SK-N-SH (cell line): Measurements from ENCODE around the gene ZNF584. TPM values are rescaled to one million over a fixed set of nuclear protein-coding genes. Genes with fewer than 3 reads are reported as not detected.

ENCODE experiments used
- CTCF ChIA-PET: fragments of 300-600, 350-600 bp; formaldehyde crosslinking; extraction: SDS; loops from one replicate; lab custom pipeline; 2021; lab: Yijun Ruan, JAX
- POLR2A ChIA-PET: fragments of 350-600 bp; sonication (Branson Sonifier 250); formaldehyde crosslinking; extraction: SDS; loops from one replicate; lab custom pipeline; 2020; ENCODE audit warnings: antibody characterized with exemption, inconsistent platforms; lab: Yijun Ruan, JAX
- DNase-seq: peaks from one replicate; pipeline ENCODE4 v3.0.0; 2012
- H2AFZ ChIP-seq: fragments of 200-600 bp; sonication (generic); 2 replicates; pipeline ENCODE4 v1.8.1; 2016; ENCODE audit warnings: antibody characterized with exemption, mild to moderate bottlenecking, low read depth
- H3F3A ChIP-seq: fragments of 200-600 bp; sonication (generic); replicated peaks from 2 replicates; pipeline ENCODE3; 2016; ENCODE audit warnings: antibody characterized with exemption, mild to moderate bottlenecking; ENCODE audit not compliant: insufficient read depth
- H3K27ac ChIP-seq, 2 experiments: fragments of 200-500 bp in 1 of 2; fragments of 200-600 bp in 1 of 2; sonication (Bioruptor generic) in 1 of 2; sonication (generic), shearing (Covaris generic) in 1 of 2; 2 replicates each; pipeline versions ENCODE4 v1.5.1 to v1.6.1; 2014 to 2016; ENCODE audit warnings: low read depth in 2 of 2, inconsistent platforms in 1 of 2, low read length in 1 of 2, mild to moderate bottlenecking in 1 of 2, mixed read lengths in 1 of 2
- H3K27me3 ChIP-seq: fragments of 200-600 bp; sonication (generic), shearing (Covaris generic); 2 replicates; pipeline ENCODE4 v1.6.1; 2016; ENCODE audit warnings: mixed run types; ENCODE audit not compliant: insufficient read depth
- H3K36me3 ChIP-seq, 2 experiments: fragments of 200-500 bp in 1 of 2; fragments of 200-600 bp in 1 of 2; sonication (Bioruptor generic) in 1 of 2; sonication (generic) in 1 of 2; replicated peaks in 1 of 2; 2 replicates each; pipeline versions ENCODE3 to v1.5.1; 2014 to 2016; ENCODE audit warnings: low read length in 1 of 2, mild to moderate bottlenecking in 1 of 2; ENCODE audit not compliant: insufficient read depth in 2 of 2, control insufficient read depth in 1 of 2
- H3K4me1 ChIP-seq, 2 experiments: fragments of 200-500 bp in 1 of 2; fragments of 200-600 bp in 1 of 2; sonication (Bioruptor generic) in 1 of 2; sonication (generic), shearing (Covaris generic) in 1 of 2; 2 replicates each; pipeline versions ENCODE4 v1.5.1 to v1.6.1; 2014 to 2016; ENCODE audit warnings: low read depth in 1 of 2, low read length in 1 of 2, mixed run types in 1 of 2; ENCODE audit not compliant: insufficient read depth in 2 of 2, control insufficient read depth in 1 of 2
- H3K4me2 ChIP-seq: fragments of 200-600 bp; sonication (generic), shearing (Covaris generic); 2 replicates; pipeline ENCODE4 v1.6.1; 2017; ENCODE audit warnings: mixed run types
- H3K4me3 ChIP-seq, 2 experiments: fragments of 200-500 bp in 1 of 2; fragments of 200-600 bp in 1 of 2; sonication (Bioruptor generic) in 1 of 2; sonication (generic), shearing (Covaris generic) in 1 of 2; 2 replicates each; pipeline versions ENCODE4 v1.5.1 to v1.8.1; 2014 to 2016; ENCODE audit warnings: low read depth in 2 of 2, inconsistent platforms in 1 of 2, low read length in 1 of 2, mild to moderate bottlenecking in 1 of 2, mixed read lengths in 1 of 2, moderate library complexity in 1 of 2
- H3K79me2 ChIP-seq: fragments of 200-600 bp; sonication (generic); 2 replicates; pipeline ENCODE4 v1.8.1; 2017; ENCODE audit warnings: mild to moderate bottlenecking; ENCODE audit not compliant: insufficient read depth
- H3K9ac ChIP-seq: fragments of 200-600 bp; sonication (generic); 2 replicates; pipeline ENCODE4 v1.6.1; 2017; ENCODE audit warnings: mixed run types
- H3K9me2 ChIP-seq: fragments of 200-600 bp; sonication (generic); 2 replicates; pipeline ENCODE4 v1.6.1; 2017; ENCODE audit warnings: mixed run types
- H3K9me3 ChIP-seq: fragments of 200-600 bp; sonication (generic); 2 replicates; pipeline ENCODE4 v1.6.1; 2017; ENCODE audit warnings: mixed run types, mild to moderate bottlenecking, moderate library complexity
- H4K20me1 ChIP-seq: fragments of 200-600 bp; sonication (generic); 2 replicates; pipeline ENCODE4 v1.6.1; 2017; ENCODE audit warnings: mild to moderate bottlenecking, mixed run types; ENCODE audit not compliant: insufficient read depth
- CHD2 ChIP-seq: fragments of 150-350 bp; IDR thresholded peaks from 2 replicates; pipeline ENCODE4 v1.6.1; 2018; ENCODE audit warnings: low read length; ENCODE audit not compliant: partially characterized antibody
- CTCF ChIP-seq: fragments of 200-600 bp; sonication (generic); IDR thresholded peaks from 2 replicates; pipeline ENCODE4 v1.6.1; 2017; ENCODE audit warnings: antibody characterized with exemption, mild to moderate bottlenecking, moderate library complexity
- FOSL2 ChIP-seq: IDR thresholded peaks from 2 replicates; pipeline ENCODE4 v1.4.0; 2012; ENCODE audit warnings: low read depth, mild to moderate bottlenecking, moderate library complexity, borderline replicate concordance
- IRF3 ChIP-seq: fragments of 150-350 bp; IDR thresholded peaks from 2 replicates; pipeline ENCODE4 v1.6.1; 2016; ENCODE audit warnings: mild to moderate bottlenecking, low read depth, low read length
- MAX ChIP-seq: IDR thresholded peaks from 2 replicates; pipeline ENCODE4 v1.4.0; 2012; ENCODE audit warnings: low read depth
- MXI1 ChIP-seq: IDR thresholded peaks from 2 replicates; pipeline ENCODE4 v1.6.1; 2012; ENCODE audit warnings: mild to moderate bottlenecking, low read depth, low read length, improper control_type of control experiment
- NFIC ChIP-seq: IDR thresholded peaks from 2 replicates; pipeline ENCODE4 v1.4.0; 2012; ENCODE audit warnings: borderline replicate concordance
- NRF1 ChIP-seq: IDR thresholded peaks from 2 replicates; pipeline ENCODE4 v1.6.1; 2012; ENCODE audit warnings: low read depth, mild to moderate bottlenecking, low read length
- RAD21 ChIP-seq: IDR thresholded peaks from 2 replicates; pipeline ENCODE4 v1.6.1; 2012; ENCODE audit warnings: mild to moderate bottlenecking, low read length
- RCOR1 ChIP-seq: fragments of 150-350 bp; IDR thresholded peaks from 2 replicates; pipeline ENCODE4 v1.6.1; 2017; ENCODE audit warnings: antibody characterized with exemption, low read length
- REST ChIP-seq: IDR thresholded peaks from 2 replicates; pipeline ENCODE4 v1.6.1; 2012; ENCODE audit warnings: mild to moderate bottlenecking, low read depth, low read length, moderate library complexity
- TEAD4 ChIP-seq: IDR thresholded peaks from 2 replicates; pipeline ENCODE4 v1.4.0; 2012; ENCODE audit warnings: mild to moderate bottlenecking, borderline replicate concordance; ENCODE audit not compliant: insufficient read depth
- USF2 ChIP-seq: fragments of 150-350 bp; IDR thresholded peaks from 2 replicates; pipeline ENCODE4 v1.6.1; 2017; ENCODE audit warnings: antibody characterized with exemption, low read length, low read depth, borderline replicate concordance
- WGBS: methylation state at CpG from one replicate; pipeline ENCODE4 v1.1.6; 2017; ENCODE audit warnings: low lambda C conversion rate; 5-methylcytosine and 5-hydroxymethylcytosine counted together
- polyA plus RNA-seq, 3 experiments: library from polyadenylated mRNA; depleted of rRNA; stranded (reverse); fragments of >200 nt; gene quantifications; 2 replicates each; pipeline ENCODE4 v1.2.3, GENCODE V29; 2012

Gene ZNF584
- polyA plus RNA-seq, 1 of the 3 experiments (the other 2 are of a cell fraction): 9.4 TPM

- TF ChIP-seq USF2 (no peak), MXI1 (peak; percentile 97), TEAD4 (no peak), FOSL2 (no peak), REST (no peak; the same call in 1 of the 2 replicates), NRF1 (peak; percentile 83)
Observed at GRCh38 chr19:58386576-58387337, 21.7 kb upstream of the ZNF584 start, which contains the start of gene RPS5 (continued).

- Histone ChIP-seq H3K4me3 (peak overlapping the region; percentile 87 to 92), H3F3A (peaks cover 18% of the 10 kb centered on the region), H3K27ac (peak overlapping the region; percentile 72 to 95; a peak in 3 of 4 replicates), H3K9me3 (no peaks in the 10 kb centered on the region), H3K4me1 (peaks cover 16 to 25% of the 10 kb centered on the region in 2 experiments; a peak in 3 of 4 replicates), H3K4me2 (peak overlapping the region; percentile 85), H3K36me3 (peaks cover 21 to 38% of the 10 kb centered on the region in 2 experiments), H4K20me1 (peaks cover 38% of the 10 kb centered on the region), H3K9me2 (no peaks in the 10 kb centered on the region), H3K9ac (peak overlapping the region; percentile 91), H2AFZ (0 out of 2 replicates have a peak overlapping the region, but pooled peaks have one; percentile 10), H3K27me3 (no peaks in the 10 kb centered on the region), H3K79me2 (peaks cover 70% of the 10 kb centered on the region)
- DNase-seq: peak; percentile 56
- ChIA-PET CTCF (interaction anchor here (0.6 to 0.8 kb wide), 2 partner anchors 61 to 774 kb away, joined by 3 read pairs; partner anchors contain the start of gene ZSCAN22), POLR2A (interaction anchor here (0.9 to 1.6 kb wide), 5 partner anchors 11 to 132 kb away, joined by 3 to 5 read pairs (median 4); partner anchors contain the start of genes ZBTB45 and ZNF497)
- TF ChIP-seq RAD21: peak; percentile 40
- TF ChIP-seq MAX: no peak
- TF ChIP-seq CHD2: no peak
- TF ChIP-seq NRF1: no peak
- TF ChIP-seq NFIC: no peak
- TF ChIP-seq IRF3: no peak
- peak; percentile 26; the same call in 1 of the 2 replicates for TF ChIP-seq CTCF
- TF ChIP-seq RCOR1: no peak
- WGBS: under 1% methylated on average over 32 of the region's 39 CpGs
Observed at GRCh38 chr19:58387338-58388174, 20.9 kb upstream of the ZNF584 start.
